HFF-Myc (cell line): ENCODE results near the gene TAS2R4.
"Not testable (repeated sequence)": the region's sequence is repeated elsewhere in the genome, so short reads cannot be mapped to it uniquely, and the experiment has no call there.

Experiments
- DNase-seq: peaks from one replicate; pipeline ENCODE4 v3.0.0-alpha.2; 2011; ENCODE audit warnings: low read depth; ENCODE audit errors: extremely low read depth
- H3K4me3 ChIP-seq: replicated peaks from 2 replicates; pipeline ENCODE4 v1.5.1; 2011; ENCODE audit warnings: low read depth, mild to moderate bottlenecking, control low read depth, low read length
- TF ChIP-seq, protein P1 (sequence below): IDR thresholded peaks from 2 replicates; pipeline ENCODE4 v1.5.1; 2012; ENCODE audit warnings: mild to moderate bottlenecking, low read depth, low read length, control low read depth; ENCODE audit errors: missing control alignments

TAS2R4 gene

DNA sequence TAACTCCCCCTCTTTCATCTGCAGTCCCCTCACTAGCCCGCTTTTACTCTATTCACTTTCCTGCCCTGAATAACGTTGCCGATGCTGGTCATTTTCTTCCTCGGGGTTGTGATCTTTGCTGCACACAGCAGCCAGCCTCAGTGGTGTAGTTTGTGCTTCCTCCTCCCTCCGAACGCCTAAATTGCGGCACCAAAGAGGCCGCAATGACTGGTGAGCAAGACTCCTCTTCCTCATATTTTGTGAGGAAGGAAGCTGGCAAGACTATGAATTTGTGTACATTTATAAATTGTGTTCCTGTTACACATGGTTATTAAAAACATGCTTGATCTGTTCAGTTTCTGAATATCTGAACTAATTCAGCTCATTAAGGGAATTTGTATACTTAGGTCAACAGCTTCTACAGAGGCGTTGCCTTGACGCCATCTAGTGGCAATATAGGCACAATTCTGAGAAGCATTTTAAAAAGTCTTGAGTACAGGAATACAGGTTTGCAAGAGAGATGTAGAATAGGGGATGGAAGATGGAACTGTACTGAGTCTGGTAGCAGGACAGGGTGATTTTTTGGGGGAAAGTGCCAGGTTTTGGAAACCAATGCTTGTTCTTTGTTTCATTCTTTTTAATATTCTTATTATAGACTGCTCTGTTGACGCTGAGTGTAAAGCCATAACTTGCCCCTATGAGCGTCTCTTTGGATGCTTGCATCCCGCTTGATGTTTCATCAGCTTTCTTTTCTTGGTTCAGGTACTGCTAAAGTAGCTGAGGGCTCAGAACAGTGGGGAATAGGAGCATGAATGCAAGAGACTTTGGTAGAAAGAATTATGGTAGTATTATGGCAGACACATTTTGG is 9.5 kb downstream of the TAS2R4 start:
- TF ChIP-seq, protein P1, sequence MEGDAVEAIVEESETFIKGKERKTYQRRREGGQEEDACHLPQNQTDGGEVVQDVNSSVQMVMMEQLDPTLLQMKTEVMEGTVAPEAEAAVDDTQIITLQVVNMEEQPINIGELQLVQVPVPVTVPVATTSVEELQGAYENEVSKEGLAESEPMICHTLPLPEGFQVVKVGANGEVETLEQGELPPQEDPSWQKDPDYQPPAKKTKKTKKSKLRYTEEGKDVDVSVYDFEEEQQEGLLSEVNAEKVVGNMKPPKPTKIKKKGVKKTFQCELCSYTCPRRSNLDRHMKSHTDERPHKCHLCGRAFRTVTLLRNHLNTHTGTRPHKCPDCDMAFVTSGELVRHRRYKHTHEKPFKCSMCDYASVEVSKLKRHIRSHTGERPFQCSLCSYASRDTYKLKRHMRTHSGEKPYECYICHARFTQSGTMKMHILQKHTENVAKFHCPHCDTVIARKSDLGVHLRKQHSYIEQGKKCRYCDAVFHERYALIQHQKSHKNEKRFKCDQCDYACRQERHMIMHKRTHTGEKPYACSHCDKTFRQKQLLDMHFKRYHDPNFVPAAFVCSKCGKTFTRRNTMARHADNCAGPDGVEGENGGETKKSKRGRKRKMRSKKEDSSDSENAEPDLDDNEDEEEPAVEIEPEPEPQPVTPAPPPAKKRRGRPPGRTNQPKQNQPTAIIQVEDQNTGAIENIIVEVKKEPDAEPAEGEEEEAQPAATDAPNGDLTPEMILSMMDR = peak; percentile 81
- H3K4me3 ChIP-seq = no peak overlapping the region
- DNase-seq = peak; percentile 11

DNA sequence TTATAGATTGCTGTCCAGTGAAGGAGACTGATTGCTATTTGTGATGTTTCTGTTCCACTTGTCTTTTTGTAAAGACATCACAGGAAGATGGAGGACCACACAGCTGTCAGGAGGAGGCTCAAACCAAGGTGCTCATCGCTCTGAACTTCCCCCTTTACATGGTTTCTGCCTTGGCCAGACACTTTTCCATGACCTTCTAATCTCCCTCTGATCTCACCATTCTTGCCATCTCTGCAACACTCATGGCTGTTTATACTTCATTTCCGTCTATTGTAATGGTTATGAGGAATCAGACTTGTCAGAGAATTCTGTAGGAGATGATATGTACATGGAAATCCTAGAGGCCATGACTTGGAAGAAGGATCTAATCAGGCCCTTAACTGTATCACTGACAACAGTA is 11.8 kb downstream of the TAS2R4 start:
- no peak overlapping the region for H3K4me3 ChIP-seq
- TF ChIP-seq, protein P1 = no peak
- DNase-seq = no peak

DNA sequence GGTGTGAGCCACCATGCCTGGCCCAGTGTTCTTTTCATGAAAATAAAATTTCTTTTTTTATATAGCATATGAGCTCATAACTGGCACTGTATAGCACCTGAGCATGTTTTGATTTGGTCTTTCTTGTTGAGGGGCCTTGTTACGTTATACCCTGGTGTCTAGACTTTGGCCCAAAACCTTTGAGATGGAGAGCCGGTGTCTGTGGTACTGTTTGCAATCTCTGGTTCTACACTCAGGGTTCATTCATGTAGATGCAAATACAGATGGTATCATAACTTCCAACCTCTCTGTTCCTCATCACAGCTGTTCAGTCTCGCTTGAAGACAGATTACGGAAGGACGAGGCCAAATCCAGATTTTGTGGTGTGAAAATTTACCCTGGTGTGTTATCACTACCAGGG is 13.4 kb downstream of the TAS2R4 start, which contains the start of gene TAS2R5:
TAS2R5 (plus strand) TSS at position 301 of the 400 bp plus-strand sequence. CDS start 145 bp downstream, outside the sequence.
- no peak for DNase-seq
- TF ChIP-seq, protein P1 = no peak
- H3K4me3 ChIP-seq = no peak within 1 kb of the TSS

DNA sequence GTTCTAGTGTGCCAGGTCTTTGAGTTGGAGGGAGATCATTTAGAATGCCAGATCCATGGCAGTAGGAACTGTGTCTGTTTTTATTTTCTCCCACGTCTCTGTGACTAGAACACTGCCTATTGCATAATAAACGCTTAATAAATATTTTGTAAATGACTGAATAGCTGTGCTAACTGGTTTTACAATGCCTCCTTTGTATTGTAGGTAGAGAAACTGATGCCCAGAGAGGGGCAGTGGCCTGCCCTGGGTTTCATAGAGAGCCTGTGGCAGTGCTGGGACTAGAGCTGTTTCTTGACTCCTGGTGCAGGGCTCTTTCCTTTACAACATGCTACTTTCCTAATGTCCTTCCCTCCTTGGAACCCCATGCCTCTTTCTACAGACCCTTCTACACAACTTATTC is 16.1 kb downstream of the TAS2R4 start:
- DNase-seq = no peak
- TF ChIP-seq, protein P1 = no peak

DNA sequence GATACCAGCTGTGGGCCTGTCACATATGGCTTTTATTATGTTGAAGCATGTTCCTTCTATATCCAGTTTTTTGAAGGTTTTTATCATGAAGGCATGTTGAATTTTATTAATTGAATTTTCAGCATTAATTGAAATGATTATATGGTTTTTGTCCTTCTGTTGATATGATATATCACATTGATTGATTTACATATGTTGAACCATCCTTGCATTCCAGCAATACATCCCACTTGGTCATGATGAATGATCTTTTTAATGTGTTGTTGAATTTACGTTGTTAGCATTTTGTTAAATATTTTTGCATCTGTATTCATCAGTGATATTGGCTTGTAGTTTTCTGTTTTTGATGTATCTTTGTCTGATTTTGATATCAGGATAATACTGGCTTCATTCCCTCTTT is 43.6 kb downstream of the TAS2R4 start:
- TF ChIP-seq, protein P1 = no peak
- no peak for DNase-seq
- no peak overlapping the region for H3K4me3 ChIP-seq

More for the DNA sequence above, 16.1 kb downstream of the TAS2R4 start:
- H3K4me3 ChIP-seq = no peak overlapping the region

DNA sequence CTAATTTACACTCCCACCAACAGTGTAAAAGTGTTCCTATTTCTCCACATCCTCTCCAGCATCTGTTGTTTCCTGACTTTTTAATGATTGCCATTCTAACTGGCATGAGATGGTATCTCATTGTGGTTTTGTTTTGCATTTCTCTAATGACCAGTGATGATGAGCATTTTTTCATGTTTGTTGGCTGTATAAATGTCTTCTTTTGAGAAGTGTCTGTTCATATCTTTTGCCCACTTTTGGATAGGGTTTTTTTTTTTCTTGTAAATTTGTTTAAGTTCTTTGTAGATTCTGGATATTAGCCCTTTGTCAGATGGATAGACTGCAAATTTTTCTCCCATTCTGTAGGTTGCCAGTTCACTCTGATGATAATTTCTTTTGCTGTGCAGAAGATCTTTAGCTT is 46.0 kb downstream of the TAS2R4 start:
- H3K4me3 ChIP-seq = not testable (repeated sequence)

More for the DNA sequence above, 46.0 kb downstream of the TAS2R4 start:
- DNase-seq = not testable (repeated sequence)
